ENCODE results near the gene PCMT1.

DNA sequence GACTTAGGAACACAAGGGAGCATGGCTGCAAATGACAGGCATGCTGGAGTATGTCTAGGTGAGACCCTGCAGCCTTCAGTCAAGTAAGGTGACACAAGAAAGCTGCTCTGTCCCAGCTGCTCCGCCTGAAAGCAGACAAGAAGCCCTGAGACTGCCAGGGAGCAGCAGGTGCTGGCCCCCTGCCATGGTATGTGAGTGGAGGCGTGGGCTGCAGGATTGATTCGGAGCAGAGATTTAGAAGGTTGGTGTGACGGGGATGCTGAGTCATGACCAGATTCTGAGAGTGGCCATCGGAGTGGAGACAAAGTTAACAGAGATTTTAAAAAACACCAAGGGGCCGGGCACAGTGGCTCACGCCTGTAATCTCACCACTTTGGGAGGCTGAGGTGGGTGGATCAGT lies 96.8 kb downstream of the PCMT1 start:
- TF ChIP-seq EP300 (IDR thresholded peaks at IDR 0.05) = no peak
- no peak for TF ChIP-seq POLR2AphosphoS5 (IDR thresholded peaks at IDR 0.05)
